Neural cell (in vitro differentiated cells): ENCODE results near the gene GOLGA8A. TPM values are rescaled to one million over a fixed set of nuclear protein-coding genes. Genes with fewer than 3 reads are reported as not detected.

Source experiments
- H2AFZ ChIP-seq: fragments of 200-600, 300-800 bp; sonication (generic), shearing (Covaris generic); 2 replicates; pipeline ENCODE4 v1.6.0; 2014; ENCODE audit warnings: low read depth, mild to moderate bottlenecking, antibody characterized with exemption, low read length, moderate library complexity
- H3F3A ChIP-seq: fragments of 200-600 bp; shearing (Covaris generic); 2 replicates; pipeline ENCODE4 v1.6.1; 2016; ENCODE audit warnings: mild to moderate bottlenecking, moderate library complexity, mixed read lengths, antibody characterized with exemption, low read length; ENCODE audit not compliant: insufficient read depth, poor library complexity, severe bottlenecking
- H3K27ac ChIP-seq: fragments of 200-600, 300-800 bp; sonication (generic), shearing (Covaris generic); 2 replicates; pipeline ENCODE4 v1.5.1; 2014; ENCODE audit warnings: mild to moderate bottlenecking, low read length, moderate library complexity
- H3K27me3 ChIP-seq: fragments of 300-800, 200-600 bp; sonication (generic), shearing (Covaris generic); 2 replicates; pipeline ENCODE4 v1.6.0; 2014; ENCODE audit warnings: mild to moderate bottlenecking, low read depth, low read length, moderate library complexity; ENCODE audit not compliant: insufficient read depth
- H3K36me3 ChIP-seq: fragments of 300-800, 200-600 bp; sonication (generic), shearing (Covaris generic); 2 replicates; pipeline ENCODE4 v1.5.1; 2014; ENCODE audit warnings: mild to moderate bottlenecking, antibody characterized with exemption, low read length, moderate library complexity; ENCODE audit not compliant: insufficient read depth
- H3K4me2 ChIP-seq: fragments of 300-800, 200-600 bp; sonication (generic), shearing (Covaris generic); 2 replicates; pipeline ENCODE4 v1.6.0; 2014; ENCODE audit warnings: mild to moderate bottlenecking, low read length
- H3K4me3 ChIP-seq: fragments of 300-800, 200-600 bp; sonication (generic), shearing (Covaris generic); 2 replicates; pipeline ENCODE4 v1.5.1; 2014; ENCODE audit warnings: mild to moderate bottlenecking, low read length, moderate library complexity
- H3K79me2 ChIP-seq: fragments of 200-600 bp; shearing (Covaris generic); replicated peaks from 2 replicates; pipeline ENCODE4 v1.6.0; 2014; ENCODE audit warnings: mild to moderate bottlenecking, low read length, moderate library complexity; ENCODE audit not compliant: insufficient read depth
- H3K9ac ChIP-seq: fragments of 300-800, 200-600 bp; sonication (generic), shearing (Covaris generic); 2 replicates; pipeline ENCODE4 v1.6.1; 2016; ENCODE audit warnings: mild to moderate bottlenecking, low read length, mixed read lengths
- H3K9me2 ChIP-seq: fragments of 200-600 bp; shearing (Covaris generic); 2 replicates; pipeline ENCODE4 v1.6.1; 2016; ENCODE audit warnings: mild to moderate bottlenecking, low read length, mixed read lengths; ENCODE audit not compliant: insufficient read depth
- H3K9me3 ChIP-seq: fragments of 200-600, 300-800 bp; sonication (generic), shearing (Covaris generic); 2 replicates; pipeline ENCODE4 v1.6.1; 2016; ENCODE audit warnings: mild to moderate bottlenecking, mixed run types, low read length, moderate library complexity, mixed read lengths
- H4K20me1 ChIP-seq: fragments of 200-600 bp; shearing (Covaris generic); 2 replicates; pipeline ENCODE4 v1.6.1; 2016; ENCODE audit warnings: mild to moderate bottlenecking, mixed run types; ENCODE audit not compliant: insufficient read depth
- EP300 ChIP-seq: fragments of 450-650 bp; conservative IDR thresholded peaks from 2 replicates; pipeline ENCODE4 v1.6.1; 2014; ENCODE audit warnings: antibody characterized with exemption, mild to moderate bottlenecking, moderate library complexity; ENCODE audit not compliant: poor library complexity, severe bottlenecking
- EZH2 ChIP-seq: fragments of 200-600, 300-800 bp; shearing (Covaris generic), sonication (generic); IDR thresholded peaks from 2 replicates; pipeline ENCODE4 v1.6.1; 2014; ENCODE audit warnings: antibody characterized with exemption, low read length, borderline replicate concordance, mild to moderate bottlenecking; ENCODE audit not compliant: insufficient read depth, poor library complexity, severe bottlenecking
- MXI1 ChIP-seq: fragments of 450-650 bp; conservative IDR thresholded peaks from 2 replicates; pipeline ENCODE4 v1.6.1; 2014; ENCODE audit warnings: antibody characterized with exemption, mild to moderate bottlenecking; ENCODE audit not compliant: poor library complexity, severe bottlenecking
- POLR2AphosphoS5 ChIP-seq: IDR thresholded peaks from 2 replicates; pipeline ENCODE4 v1.6.1; 2012
- RAD21 ChIP-seq: fragments of 450-650 bp; conservative IDR thresholded peaks from 2 replicates; pipeline ENCODE4 v1.6.1; 2014; ENCODE audit warnings: antibody characterized with exemption, mild to moderate bottlenecking, moderate library complexity
- SMC3 ChIP-seq: fragments of 450-650 bp; conservative IDR thresholded peaks from 2 replicates; pipeline ENCODE4 v1.6.1; 2014; ENCODE audit warnings: antibody characterized with exemption, mild to moderate bottlenecking, moderate library complexity; ENCODE audit not compliant: poor library complexity
- TAF1 ChIP-seq: IDR thresholded peaks from 2 replicates; pipeline ENCODE4 v1.6.1; 2012; ENCODE audit warnings: low read depth
- polyA plus RNA-seq: library from polyadenylated mRNA; depleted of rRNA; stranded (reverse); fragments of >200 nt; gene quantifications from 2 replicates; pipeline ENCODE4 v1.2.3, GENCODE V29; 2014
- TF ChIP-seq, protein P1 (sequence below): fragments of 450-650 bp; IDR thresholded peaks from 2 replicates; pipeline ENCODE4 v1.5.1; 2014; ENCODE audit warnings: antibody characterized with exemption, mild to moderate bottlenecking, moderate library complexity; ENCODE audit not compliant: poor library complexity, severe bottlenecking
- TF ChIP-seq, protein P2 (sequence below): IDR thresholded peaks from 2 replicates; pipeline ENCODE4 v1.6.1; 2012; ENCODE audit warnings: borderline replicate concordance

The GOLGA8A gene
- polyA plus RNA-seq, 1 donor from 2014 or later: 214 TPM

GRCh38 chr15:34442891-34443290 is 5.3 kb upstream of the GOLGA8A start (continued):
- TF ChIP-seq POLR2AphosphoS5: no peak
- TF ChIP-seq TAF1: no peak
- no peak for TF ChIP-seq RAD21

DNA sequence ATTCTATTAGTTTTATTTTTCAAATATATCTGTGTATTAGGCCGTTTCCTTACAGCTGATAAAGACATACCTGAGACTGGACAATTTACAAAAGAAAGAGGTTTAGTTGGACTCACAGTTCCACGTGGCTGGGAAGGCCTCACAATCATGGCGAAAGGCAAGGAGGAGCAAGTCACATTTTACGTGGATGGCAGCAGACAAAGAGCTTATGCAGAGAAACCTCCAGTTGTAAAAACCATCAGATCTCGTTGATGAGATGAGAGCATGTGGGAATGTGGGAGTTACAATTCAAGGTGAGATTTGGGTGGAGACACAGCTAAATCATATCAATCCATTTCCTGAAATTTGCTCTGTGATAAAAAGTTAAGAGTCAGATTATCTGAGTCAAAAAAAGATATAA is 2.3 kb upstream of the GOLGA8A start:
- Histone ChIP-seq H3F3A (no peaks in the 10 kb centered on the region), H3K27me3 (peaks cover 14% of the 10 kb centered on the region), H4K20me1 (no peaks in the 10 kb centered on the region), H3K79me2 (no peaks in the 10 kb centered on the region), H3K9me2 (no peaks in the 10 kb centered on the region), H3K4me3 (no peak overlapping the region), H3K36me3 (no peaks in the 10 kb centered on the region), H3K9ac (no peak overlapping the region), H3K27ac (no peak overlapping the region), H2AFZ (no peak overlapping the region), H3K9me3 (no peaks in the 10 kb centered on the region), H3K4me2 (no peak overlapping the region)
- TF ChIP-seq POLR2AphosphoS5: no peak
- TF ChIP-seq, protein P1, sequence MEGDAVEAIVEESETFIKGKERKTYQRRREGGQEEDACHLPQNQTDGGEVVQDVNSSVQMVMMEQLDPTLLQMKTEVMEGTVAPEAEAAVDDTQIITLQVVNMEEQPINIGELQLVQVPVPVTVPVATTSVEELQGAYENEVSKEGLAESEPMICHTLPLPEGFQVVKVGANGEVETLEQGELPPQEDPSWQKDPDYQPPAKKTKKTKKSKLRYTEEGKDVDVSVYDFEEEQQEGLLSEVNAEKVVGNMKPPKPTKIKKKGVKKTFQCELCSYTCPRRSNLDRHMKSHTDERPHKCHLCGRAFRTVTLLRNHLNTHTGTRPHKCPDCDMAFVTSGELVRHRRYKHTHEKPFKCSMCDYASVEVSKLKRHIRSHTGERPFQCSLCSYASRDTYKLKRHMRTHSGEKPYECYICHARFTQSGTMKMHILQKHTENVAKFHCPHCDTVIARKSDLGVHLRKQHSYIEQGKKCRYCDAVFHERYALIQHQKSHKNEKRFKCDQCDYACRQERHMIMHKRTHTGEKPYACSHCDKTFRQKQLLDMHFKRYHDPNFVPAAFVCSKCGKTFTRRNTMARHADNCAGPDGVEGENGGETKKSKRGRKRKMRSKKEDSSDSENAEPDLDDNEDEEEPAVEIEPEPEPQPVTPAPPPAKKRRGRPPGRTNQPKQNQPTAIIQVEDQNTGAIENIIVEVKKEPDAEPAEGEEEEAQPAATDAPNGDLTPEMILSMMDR: no peak
- no peak for TF ChIP-seq EZH2
- no peak for TF ChIP-seq EP300
- TF ChIP-seq, protein P2, sequence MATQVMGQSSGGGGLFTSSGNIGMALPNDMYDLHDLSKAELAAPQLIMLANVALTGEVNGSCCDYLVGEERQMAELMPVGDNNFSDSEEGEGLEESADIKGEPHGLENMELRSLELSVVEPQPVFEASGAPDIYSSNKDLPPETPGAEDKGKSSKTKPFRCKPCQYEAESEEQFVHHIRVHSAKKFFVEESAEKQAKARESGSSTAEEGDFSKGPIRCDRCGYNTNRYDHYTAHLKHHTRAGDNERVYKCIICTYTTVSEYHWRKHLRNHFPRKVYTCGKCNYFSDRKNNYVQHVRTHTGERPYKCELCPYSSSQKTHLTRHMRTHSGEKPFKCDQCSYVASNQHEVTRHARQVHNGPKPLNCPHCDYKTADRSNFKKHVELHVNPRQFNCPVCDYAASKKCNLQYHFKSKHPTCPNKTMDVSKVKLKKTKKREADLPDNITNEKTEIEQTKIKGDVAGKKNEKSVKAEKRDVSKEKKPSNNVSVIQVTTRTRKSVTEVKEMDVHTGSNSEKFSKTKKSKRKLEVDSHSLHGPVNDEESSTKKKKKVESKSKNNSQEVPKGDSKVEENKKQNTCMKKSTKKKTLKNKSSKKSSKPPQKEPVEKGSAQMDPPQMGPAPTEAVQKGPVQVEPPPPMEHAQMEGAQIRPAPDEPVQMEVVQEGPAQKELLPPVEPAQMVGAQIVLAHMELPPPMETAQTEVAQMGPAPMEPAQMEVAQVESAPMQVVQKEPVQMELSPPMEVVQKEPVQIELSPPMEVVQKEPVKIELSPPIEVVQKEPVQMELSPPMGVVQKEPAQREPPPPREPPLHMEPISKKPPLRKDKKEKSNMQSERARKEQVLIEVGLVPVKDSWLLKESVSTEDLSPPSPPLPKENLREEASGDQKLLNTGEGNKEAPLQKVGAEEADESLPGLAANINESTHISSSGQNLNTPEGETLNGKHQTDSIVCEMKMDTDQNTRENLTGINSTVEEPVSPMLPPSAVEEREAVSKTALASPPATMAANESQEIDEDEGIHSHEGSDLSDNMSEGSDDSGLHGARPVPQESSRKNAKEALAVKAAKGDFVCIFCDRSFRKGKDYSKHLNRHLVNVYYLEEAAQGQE: no peak
- TF ChIP-seq TAF1: no peak
- no peak for TF ChIP-seq MXI1
- no peak for TF ChIP-seq SMC3
- no peak for TF ChIP-seq RAD21

- Histone ChIP-seq H3K4me3 (peak overlapping the region; percentile 74), H3K36me3 (no peaks in the 10 kb centered on the region), H3K9me2 (no peaks in the 10 kb centered on the region), H3K9me3 (no peaks in the 10 kb centered on the region), H3K79me2 (no peaks in the 10 kb centered on the region), H2AFZ (no peak overlapping the region), H3K27me3 (peaks cover 14% of the 10 kb centered on the region), H3K4me2 (no peak overlapping the region), H3F3A (no peaks in the 10 kb centered on the region), H3K9ac (peak overlapping the region; percentile 55), H3K27ac (no peak overlapping the region), H4K20me1 (no peaks in the 10 kb centered on the region)
- TF ChIP-seq EZH2 (no peak), SMC3 (no peak), POLR2AphosphoS5 (no peak), MXI1 (no peak), RAD21 (no peak), TAF1 (no peak), EP300 (no peak)
- TF ChIP-seq, protein P1: no peak
- TF ChIP-seq, protein P2: no peak
Measured at GRCh38 chr15:34436956-34437442, 609 bp downstream of the GOLGA8A start.
